Activated CD4-positive, alpha-beta T cell treated with anti-CD3 and anti-CD28 coated beads, Interleukin-2, amount 50 U/mL, for 1 hour (primary cell): ENCODE measurements around the gene FUT3.
"Not testable (repeated sequence)": the region's sequence is repeated elsewhere in the genome, so short reads cannot be mapped to it uniquely, and the experiment has no call there.

ENCODE experiments used
- DNase-seq: peaks from one replicate; pipeline ENCODE4 v3.0.0-alpha.2; 2020

Gene FUT3

GRCh38 chr19:5881543-5882299 lies 30.5 kb upstream of the FUT3 start:
- DNase-seq = no peak

GRCh38 chr19:5880604-5881078 lies 29.4 kb upstream of the FUT3 start:
- DNase-seq = no peak

- DNase-seq = no peak
These were observed 28.9 kb upstream of the FUT3 start for GRCh38 chr19:5880196-5880595.

GRCh38 chr19:5877882-5878281 lies 26.6 kb upstream of the FUT3 start:
- no peak for DNase-seq

- no peak for DNase-seq
These were observed 26.2 kb upstream of the FUT3 start for GRCh38 chr19:5877427-5877826.

- not testable (repeated sequence) for DNase-seq
These were observed 23.2 kb upstream of the FUT3 start for GRCh38 chr19:5874496-5874895.

- DNase-seq = no peak
These were observed 22.5 kb upstream of the FUT3 start for GRCh38 chr19:5873617-5874199.

- DNase-seq = no peak
These were observed 19.7 kb upstream of the FUT3 start for GRCh38 chr19:5870986-5871394.

- no peak for DNase-seq
These were observed 16.2 kb upstream of the FUT3 start for GRCh38 chr19:5867201-5868136.

- no peak for DNase-seq
These were observed 14.5 kb upstream of the FUT3 start for GRCh38 chr19:5865772-5866171.

GRCh38 chr19:5864725-5865486 lies 13.7 kb upstream of the FUT3 start:
- DNase-seq = no peak

- DNase-seq = no peak
These were observed 12.9 kb upstream of the FUT3 start for GRCh38 chr19:5864013-5864720.

- no peak for DNase-seq
These were observed 11.9 kb upstream of the FUT3 start for GRCh38 chr19:5863030-5863665.

GRCh38 chr19:5857203-5858081 lies 6.2 kb upstream of the FUT3 start:
- no peak for DNase-seq

- not testable (repeated sequence) for DNase-seq
These were observed 3.9 kb upstream of the FUT3 start for GRCh38 chr19:5855151-5855550.

- not testable (repeated sequence) for DNase-seq
These were observed 2.9 kb upstream of the FUT3 start for GRCh38 chr19:5854121-5854520.

GRCh38 chr19:5850743-5851293 lies 431 bp downstream of the FUT3 start:
- DNase-seq = no peak

- no peak for DNase-seq
These were observed 1.1 kb downstream of the FUT3 start for GRCh38 chr19:5850189-5850588.

GRCh38 chr19:5848621-5849020 lies 2.6 kb downstream of the FUT3 start:
- DNase-seq = not testable (repeated sequence)

GRCh38 chr19:5847846-5848245 lies 3.4 kb downstream of the FUT3 start:
- not testable (repeated sequence) for DNase-seq
